ENCODE data around the gene NOS1AP. TPM values are rescaled to one million over a fixed set of nuclear protein-coding genes. Genes with fewer than 3 reads are reported as not detected.

The NOS1AP gene
- total RNA-seq, 2 donors from 2014 or later = not detected

DNA sequence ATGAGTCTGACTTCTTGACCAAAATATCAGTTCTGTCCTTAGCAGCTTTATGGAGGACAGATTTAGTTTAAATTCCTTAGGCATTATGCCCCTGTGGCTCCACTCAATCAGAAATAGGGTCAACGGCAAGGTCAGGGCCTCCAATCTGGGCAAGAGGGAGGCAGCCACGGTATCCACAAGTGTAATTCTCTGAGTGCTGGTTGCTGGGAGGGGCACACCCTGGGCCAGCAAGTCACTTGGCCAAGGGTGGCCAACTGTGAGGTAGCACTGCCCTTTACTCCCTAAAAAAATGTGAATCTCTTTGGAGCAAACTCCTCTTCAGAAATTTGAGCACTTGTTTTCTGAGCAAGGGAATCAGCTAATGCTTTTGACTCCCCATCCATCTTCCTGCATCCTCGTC, 294.3 kb downstream of the NOS1AP start:
- no peak for ATAC-seq
- no peak for DNase-seq
- Mint-ChIP-seq H3K27me3 (peaks cover 56% of the 10 kb centered on the region), H3K4me1 (peaks cover 2% of the 10 kb centered on the region), H3K36me3 (ENCODE audit: low read depth) (no peaks in the 10 kb centered on the region), H3K4me3 (no peak overlapping the region), H3K27ac (no peak overlapping the region)
- H3K9me3 ChIP-seq (ENCODE audit: control insufficient read depth, low read length, poor library complexity, severe bottlenecking) = no peaks in the 10 kb centered on the region

DNA sequence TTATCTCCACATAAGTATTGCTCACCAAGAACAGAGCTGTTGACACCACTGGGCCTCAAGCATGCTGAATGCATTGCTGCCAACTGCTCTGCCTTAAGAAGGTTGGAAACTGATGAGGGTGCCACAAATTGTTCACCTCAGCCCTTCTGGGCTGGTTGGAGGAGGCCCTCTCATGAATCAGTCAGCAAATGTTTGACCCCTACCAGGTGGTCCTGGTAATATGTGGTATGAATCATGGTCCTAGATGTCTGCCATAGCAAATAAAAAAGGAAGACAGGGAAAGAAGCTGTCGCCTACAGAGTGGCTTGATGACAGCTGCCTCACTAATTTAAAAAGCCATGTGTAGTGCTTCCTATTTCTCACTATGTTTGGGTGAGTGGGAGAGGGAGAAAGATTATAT, 295.0 kb downstream of the NOS1AP start:
- H3K4me3 Mint-ChIP-seq = no peak overlapping the region
- no peak for ATAC-seq
- peaks cover 2% of the 10 kb centered on the region for H3K4me1 Mint-ChIP-seq
- no peaks in the 10 kb centered on the region for H3K36me3 Mint-ChIP-seq (ENCODE audit: low read depth)
- no peaks in the 10 kb centered on the region for H3K9me3 ChIP-seq (ENCODE audit: control insufficient read depth, low read length, poor library complexity, severe bottlenecking)
- H3K27me3 Mint-ChIP-seq = peaks cover 53% of the 10 kb centered on the region
- no peak overlapping the region for H3K27ac Mint-ChIP-seq
- DNase-seq = no peak

DNA sequence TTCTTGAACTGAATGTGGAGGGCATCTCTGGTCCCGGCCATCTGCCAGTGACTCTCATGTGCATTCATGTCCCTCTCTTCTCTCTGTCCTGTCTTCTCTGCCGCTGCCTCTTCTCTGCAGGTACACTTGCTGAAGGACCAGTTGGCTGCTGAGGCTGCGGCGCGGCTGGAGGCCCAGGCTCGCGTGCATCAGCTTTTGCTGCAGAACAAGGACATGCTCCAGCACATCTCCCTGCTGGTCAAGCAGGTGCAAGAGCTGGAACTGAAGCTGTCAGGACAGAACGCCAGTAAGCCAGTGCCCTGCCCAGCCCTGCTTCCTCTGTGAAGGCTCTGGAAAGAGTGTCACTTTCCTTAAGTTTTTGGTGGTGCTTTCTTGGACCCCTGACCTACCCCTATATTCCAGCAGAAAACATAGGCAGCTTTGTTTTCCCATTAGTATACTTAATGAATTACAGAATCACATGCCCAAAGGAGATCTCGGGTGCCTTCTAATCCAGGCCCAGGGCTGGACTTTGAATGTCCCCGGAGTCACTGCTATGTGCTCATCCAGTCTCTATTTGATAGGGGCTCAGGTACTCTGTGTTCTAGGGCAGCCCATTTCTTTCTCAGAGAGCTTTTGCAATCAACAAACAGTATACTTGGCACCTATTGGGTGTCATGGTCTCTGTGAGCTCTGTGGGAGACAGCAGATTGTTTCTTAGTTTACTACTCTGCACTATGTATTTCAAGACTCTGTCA, 296.0 kb downstream of the NOS1AP start:
- peaks cover 2% of the 10 kb centered on the region for H3K4me1 Mint-ChIP-seq
- H3K4me3 Mint-ChIP-seq = no peak overlapping the region
- no peak overlapping the region for H3K27ac Mint-ChIP-seq
- ATAC-seq = no peak
- peaks cover 48% of the 10 kb centered on the region for H3K27me3 Mint-ChIP-seq
- no peaks in the 10 kb centered on the region for H3K9me3 ChIP-seq (ENCODE audit: control insufficient read depth, low read length, poor library complexity, severe bottlenecking)
- DNase-seq = no peak
- no peaks in the 10 kb centered on the region for H3K36me3 Mint-ChIP-seq (ENCODE audit: low read depth)

DNA sequence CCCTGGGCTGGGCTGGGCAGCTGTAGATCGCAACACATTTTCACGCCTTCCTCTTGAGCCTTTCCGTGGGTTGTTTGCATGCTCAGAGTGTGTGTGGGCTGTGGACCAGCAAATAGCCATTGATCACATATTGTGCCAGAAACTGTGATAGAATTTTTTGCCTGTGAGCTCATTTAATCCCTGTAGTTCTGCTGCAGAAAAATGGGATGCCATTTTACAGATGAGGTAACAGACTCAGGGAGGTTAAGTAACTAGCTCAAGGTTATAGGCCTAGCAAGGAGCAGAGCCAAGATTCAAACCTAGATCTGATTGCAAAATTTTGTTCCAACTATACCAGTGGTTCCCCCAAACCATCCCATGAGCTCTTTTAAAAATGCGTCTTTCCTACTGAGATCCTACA, 296.7 kb downstream of the NOS1AP start:
- ATAC-seq (no peak), DNase-seq (no peak)
- Mint-ChIP-seq H3K36me3 (ENCODE audit: low read depth) (no peaks in the 10 kb centered on the region), H3K4me1 (peaks cover 2% of the 10 kb centered on the region), H3K27ac (no peak overlapping the region), H3K4me3 (no peak overlapping the region), H3K27me3 (peaks cover 48% of the 10 kb centered on the region)
- no peaks in the 10 kb centered on the region for H3K9me3 ChIP-seq (ENCODE audit: control insufficient read depth, low read length, poor library complexity, severe bottlenecking)

DNA sequence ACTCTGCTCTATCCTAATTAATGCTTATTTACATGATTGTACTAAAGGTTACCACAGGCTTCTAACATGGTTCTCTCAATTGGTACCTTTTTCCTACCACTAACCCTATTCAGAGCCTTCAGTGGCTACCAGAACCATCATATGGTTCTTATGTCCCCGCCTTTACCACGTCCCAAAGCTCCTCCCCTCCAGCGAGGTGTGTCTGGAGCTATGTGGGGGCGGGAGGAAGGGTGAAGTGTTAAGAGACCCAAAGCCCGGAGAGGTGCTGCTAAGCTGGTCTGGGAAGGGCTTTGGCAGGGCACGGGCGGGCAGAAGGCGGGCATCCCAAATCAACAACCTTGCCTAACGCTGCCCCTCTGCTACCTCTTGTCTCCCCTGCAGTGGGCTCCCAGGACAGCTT, 297.2 kb downstream of the NOS1AP start:
- Mint-ChIP-seq H3K27me3 (peaks cover 48% of the 10 kb centered on the region), H3K27ac (no peak overlapping the region), H3K36me3 (ENCODE audit: low read depth) (no peaks in the 10 kb centered on the region), H3K4me3 (peak overlapping the region; percentile 59), H3K4me1 (peaks cover 2% of the 10 kb centered on the region)
- no peak for DNase-seq
- no peak for ATAC-seq
- H3K9me3 ChIP-seq (ENCODE audit: control insufficient read depth, low read length, poor library complexity, severe bottlenecking) = no peaks in the 10 kb centered on the region

DNA sequence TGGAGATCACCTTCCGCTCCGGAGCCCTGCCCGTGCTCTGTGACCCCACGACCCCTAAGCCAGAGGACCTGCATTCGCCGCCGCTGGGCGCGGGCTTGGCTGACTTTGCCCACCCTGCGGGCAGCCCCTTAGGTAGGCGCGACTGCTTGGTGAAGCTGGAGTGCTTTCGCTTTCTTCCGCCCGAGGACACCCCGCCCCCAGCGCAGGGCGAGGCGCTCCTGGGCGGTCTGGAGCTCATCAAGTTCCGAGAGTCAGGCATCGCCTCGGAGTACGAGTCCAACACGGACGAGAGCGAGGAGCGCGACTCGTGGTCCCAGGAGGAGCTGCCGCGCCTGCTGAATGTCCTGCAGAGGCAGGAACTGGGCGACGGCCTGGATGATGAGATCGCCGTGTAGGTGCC, 297.6 kb downstream of the NOS1AP start:
- no peak overlapping the region for H3K27ac Mint-ChIP-seq
- no peaks in the 10 kb centered on the region for H3K9me3 ChIP-seq (ENCODE audit: control insufficient read depth, low read length, poor library complexity, severe bottlenecking)
- no peak for ATAC-seq
- H3K36me3 Mint-ChIP-seq (ENCODE audit: low read depth) = no peaks in the 10 kb centered on the region
- peak overlapping the region; percentile 59 for H3K4me3 Mint-ChIP-seq
- peaks cover 2% of the 10 kb centered on the region for H3K4me1 Mint-ChIP-seq
- no peak for DNase-seq
- H3K27me3 Mint-ChIP-seq = peaks cover 50% of the 10 kb centered on the region

DNA sequence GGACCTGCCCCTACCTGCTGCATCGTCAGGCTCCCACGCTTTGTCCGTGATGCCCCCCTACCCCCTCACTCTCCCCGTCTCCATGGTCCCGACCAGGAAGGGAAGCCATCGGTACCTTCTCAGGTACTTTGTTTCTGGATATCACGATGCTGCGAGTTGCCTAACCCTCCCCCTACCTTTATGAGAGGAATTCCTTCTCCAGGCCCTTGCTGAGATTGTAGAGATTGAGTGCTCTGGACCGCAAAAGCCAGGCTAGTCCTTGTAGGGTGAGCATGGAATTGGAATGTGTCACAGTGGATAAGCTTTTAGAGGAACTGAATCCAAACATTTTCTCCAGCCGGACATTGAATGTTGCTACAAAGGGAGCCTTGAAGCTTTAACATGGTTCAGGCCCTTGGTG, 298.3 kb downstream of the NOS1AP start:
- no peak for ATAC-seq
- no peaks in the 10 kb centered on the region for H3K36me3 Mint-ChIP-seq (ENCODE audit: low read depth)
- no peak overlapping the region for H3K27ac Mint-ChIP-seq
- peaks cover 2% of the 10 kb centered on the region for H3K4me1 Mint-ChIP-seq
- DNase-seq = no peak
- H3K27me3 Mint-ChIP-seq = peaks cover 57% of the 10 kb centered on the region
- no peaks in the 10 kb centered on the region for H3K9me3 ChIP-seq (ENCODE audit: control insufficient read depth, low read length, poor library complexity, severe bottlenecking)
- H3K4me3 Mint-ChIP-seq = no peak overlapping the region

DNA sequence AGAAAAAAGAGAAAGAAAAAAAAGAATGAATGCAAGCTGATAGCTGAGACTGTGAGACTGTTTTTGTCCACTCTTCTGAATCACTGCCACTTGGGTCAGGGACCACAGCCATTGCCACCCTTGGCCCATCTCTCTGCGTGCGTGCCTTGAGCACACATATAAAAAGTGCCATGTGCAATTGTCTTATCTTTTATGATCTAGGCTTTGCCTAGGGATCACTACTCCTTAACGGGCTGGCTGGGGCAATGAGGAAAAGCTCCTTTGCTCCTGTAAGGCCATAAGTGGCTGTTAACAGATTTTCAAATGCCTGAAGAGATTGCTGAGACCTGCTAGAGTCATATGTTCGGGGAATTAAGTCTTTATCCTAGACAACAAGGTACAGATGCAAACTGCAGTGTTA, 299.0 kb downstream of the NOS1AP start:
- H3K36me3 Mint-ChIP-seq (ENCODE audit: low read depth) = no peaks in the 10 kb centered on the region
- DNase-seq = no peak

DNA sequence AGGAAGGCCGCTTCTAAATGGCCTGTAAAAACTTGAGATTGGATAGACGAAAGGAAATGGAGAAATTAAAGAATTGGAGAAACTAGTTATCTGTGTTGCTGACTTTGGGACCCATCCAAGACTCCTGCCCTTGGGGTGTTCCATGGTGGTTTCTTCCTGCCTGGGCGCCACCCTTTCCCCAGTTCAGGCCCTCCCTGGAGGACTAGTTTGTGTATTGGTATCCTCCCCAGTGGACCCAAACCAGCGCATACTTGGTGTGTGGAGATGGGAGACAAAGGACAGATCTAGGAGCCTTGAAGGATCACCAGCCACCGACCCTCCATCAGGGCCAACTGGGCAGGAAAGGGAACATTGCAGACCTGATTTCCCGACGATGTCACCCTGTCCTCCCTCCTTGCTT, 300.1 kb downstream of the NOS1AP start:
- no peak for ATAC-seq
- H3K9me3 ChIP-seq (ENCODE audit: control insufficient read depth, low read length, poor library complexity, severe bottlenecking) = no peaks in the 10 kb centered on the region
- peaks cover 47% of the 10 kb centered on the region for H3K27me3 Mint-ChIP-seq
- no peaks in the 10 kb centered on the region for H3K36me3 Mint-ChIP-seq (ENCODE audit: low read depth)
- peaks cover 2% of the 10 kb centered on the region for H3K4me1 Mint-ChIP-seq
- DNase-seq = no peak
- no peak overlapping the region for H3K27ac Mint-ChIP-seq
- no peak overlapping the region for H3K4me3 Mint-ChIP-seq

More for the DNA sequence above, 299.0 kb downstream of the NOS1AP start:
- Mint-ChIP-seq H3K27me3 (peaks cover 58% of the 10 kb centered on the region), H3K4me3 (no peak overlapping the region), H3K4me1 (peaks cover 2% of the 10 kb centered on the region), H3K27ac (no peak overlapping the region)
- H3K9me3 ChIP-seq (ENCODE audit: control insufficient read depth, low read length, poor library complexity, severe bottlenecking) = no peaks in the 10 kb centered on the region
- ATAC-seq = no peak

DNA sequence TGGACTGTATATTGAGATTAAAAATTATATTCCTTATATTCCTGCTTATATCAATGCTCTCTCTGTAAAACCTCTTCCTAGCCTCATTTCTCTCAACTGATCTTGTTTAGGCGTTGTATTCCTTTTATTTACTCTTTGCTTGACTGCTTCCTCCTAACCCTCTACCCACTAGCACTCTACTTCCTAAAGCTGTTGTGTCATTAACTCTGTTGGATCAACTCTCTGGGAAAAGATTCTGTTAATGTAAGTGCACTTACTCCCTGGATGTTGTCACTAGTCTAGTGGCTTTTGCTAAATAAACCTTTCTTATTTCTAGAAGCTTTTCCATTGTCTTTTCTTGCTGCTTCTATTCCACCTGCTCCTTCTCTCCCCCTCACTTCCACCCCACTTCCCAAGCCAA, 300.7 kb downstream of the NOS1AP start:
- Mint-ChIP-seq H3K36me3 (ENCODE audit: low read depth) (no peaks in the 10 kb centered on the region), H3K27me3 (peaks cover 41% of the 10 kb centered on the region), H3K4me3 (no peak overlapping the region), H3K4me1 (no peaks in the 10 kb centered on the region), H3K27ac (no peak overlapping the region)
- no peaks in the 10 kb centered on the region for H3K9me3 ChIP-seq (ENCODE audit: control insufficient read depth, low read length, poor library complexity, severe bottlenecking)
- DNase-seq (no peak), ATAC-seq (no peak)

DNA sequence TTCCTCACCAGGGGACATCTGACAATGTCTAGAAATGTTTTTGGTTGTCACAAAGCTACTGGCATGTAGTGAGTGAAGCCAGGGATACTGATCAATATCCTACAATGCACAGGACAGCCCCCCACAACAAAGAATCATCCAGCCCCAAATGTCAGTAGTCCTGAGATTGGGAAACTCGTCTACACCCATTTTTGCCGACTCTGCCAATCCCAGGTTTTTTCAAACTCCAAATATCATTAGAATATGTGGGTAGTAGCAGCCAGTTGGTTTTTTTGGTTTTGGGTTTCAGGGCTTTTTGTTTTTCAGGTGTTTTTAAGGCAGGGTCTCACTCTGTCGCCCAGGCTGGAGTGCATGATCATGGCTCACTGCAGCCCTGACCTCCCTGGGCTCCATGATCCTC, 301.2 kb downstream of the NOS1AP start:
- Mint-ChIP-seq H3K4me1 (no peaks in the 10 kb centered on the region), H3K4me3 (no peak overlapping the region), H3K27ac (no peak overlapping the region), H3K36me3 (ENCODE audit: low read depth) (no peaks in the 10 kb centered on the region), H3K27me3 (peaks cover 36% of the 10 kb centered on the region)
- DNase-seq (no peak), ATAC-seq (no peak)
- no peaks in the 10 kb centered on the region for H3K9me3 ChIP-seq (ENCODE audit: control insufficient read depth, low read length, poor library complexity, severe bottlenecking)

DNA sequence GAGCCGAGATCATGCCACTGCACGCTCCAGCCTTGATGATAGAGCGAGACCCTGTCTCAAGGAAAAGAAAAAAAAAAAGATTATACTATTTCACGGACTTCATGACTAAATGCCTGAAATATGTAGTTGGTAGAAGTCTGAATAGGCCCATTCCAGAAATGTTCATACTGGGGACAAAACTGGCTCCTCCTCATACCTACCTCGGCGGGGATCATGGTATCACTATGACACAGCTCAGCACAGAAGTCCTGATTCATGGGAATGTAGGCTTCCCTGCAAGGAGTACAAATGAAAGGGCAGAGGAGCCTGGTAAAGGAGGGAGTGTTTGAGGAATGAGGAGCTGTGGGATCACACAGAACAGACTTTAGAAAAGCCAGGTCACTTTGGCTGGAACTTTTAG, 302.1 kb downstream of the NOS1AP start:
- Mint-ChIP-seq H3K36me3 (ENCODE audit: low read depth) (no peaks in the 10 kb centered on the region), H3K27ac (no peak overlapping the region), H3K4me1 (no peaks in the 10 kb centered on the region), H3K4me3 (no peak overlapping the region), H3K27me3 (peaks cover 28% of the 10 kb centered on the region)
- H3K9me3 ChIP-seq (ENCODE audit: control insufficient read depth, low read length, poor library complexity, severe bottlenecking) = no peaks in the 10 kb centered on the region
- ATAC-seq = no peak
- no peak for DNase-seq

DNA sequence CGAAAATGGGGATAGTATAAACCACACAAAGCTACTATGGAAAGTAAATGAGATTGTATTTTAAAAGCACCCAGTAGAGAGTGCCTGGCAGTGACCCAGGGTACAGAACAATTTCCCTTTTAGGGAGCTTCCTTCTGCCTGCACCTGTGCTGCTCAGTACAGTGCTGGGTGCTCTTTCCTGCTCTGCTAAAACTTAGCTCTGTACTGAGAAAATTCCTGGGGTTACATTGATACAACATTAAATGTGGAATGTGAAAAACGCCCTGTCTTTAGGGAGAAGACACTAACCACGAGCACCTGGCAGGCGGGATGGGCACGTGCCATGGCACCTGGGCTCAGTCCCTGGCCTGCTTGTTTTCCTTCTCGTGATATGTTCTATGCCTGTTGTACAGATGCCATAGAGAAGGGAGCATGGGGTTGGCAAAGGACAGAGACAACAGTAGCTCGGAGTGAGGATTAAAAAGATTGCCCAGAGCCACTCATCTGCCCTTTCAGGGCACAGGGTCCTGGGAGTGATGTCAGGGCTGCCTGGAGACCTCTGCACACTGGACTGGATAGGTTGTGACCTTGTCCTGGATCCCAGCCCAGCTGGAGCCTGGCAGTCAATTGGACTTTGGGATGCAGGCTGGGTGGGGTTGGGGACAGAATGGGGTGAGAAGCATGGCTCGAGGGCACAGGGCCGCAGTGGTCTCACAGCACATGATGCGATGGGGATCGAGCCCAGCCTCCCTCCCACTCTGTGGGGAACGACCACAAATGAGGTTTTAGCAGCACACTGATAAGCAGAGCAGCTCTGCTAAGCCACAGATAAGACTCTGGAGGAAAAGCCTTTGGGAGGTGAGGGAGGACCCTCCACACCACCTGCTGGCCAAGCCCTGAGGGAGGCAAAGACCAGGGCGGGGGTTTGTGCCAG, 302.9 kb downstream of the NOS1AP start:
- H3K27ac Mint-ChIP-seq = no peak overlapping the region
- DNase-seq (no peak), ATAC-seq (no peak)
- peaks cover 21% of the 10 kb centered on the region for H3K27me3 Mint-ChIP-seq
- no peak overlapping the region for H3K4me3 Mint-ChIP-seq
- H3K36me3 Mint-ChIP-seq (ENCODE audit: low read depth) = no peaks in the 10 kb centered on the region
- H3K9me3 ChIP-seq (ENCODE audit: control insufficient read depth, low read length, poor library complexity, severe bottlenecking) = no peaks in the 10 kb centered on the region
- no peaks in the 10 kb centered on the region for H3K4me1 Mint-ChIP-seq

DNA sequence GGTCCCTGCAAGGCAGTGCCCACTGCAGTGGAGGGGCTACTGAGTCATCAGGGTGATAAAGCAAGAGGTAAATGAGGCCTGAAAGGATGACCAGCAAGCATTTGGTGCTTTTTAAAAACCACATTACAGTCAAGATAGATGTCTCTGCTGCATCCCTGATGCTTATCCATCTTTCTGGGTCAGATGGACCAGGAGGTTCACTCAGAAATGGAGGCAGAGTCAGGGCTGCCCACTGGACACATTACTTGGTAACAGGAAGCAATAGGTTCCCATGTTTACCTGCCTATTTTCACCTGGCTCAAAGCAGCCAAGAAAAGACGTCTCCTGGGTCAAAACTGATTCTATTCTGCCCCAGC, 303.6 kb downstream of the NOS1AP start:
- Mint-ChIP-seq H3K36me3 (ENCODE audit: low read depth) (no peaks in the 10 kb centered on the region), H3K4me3 (no peak overlapping the region), H3K4me1 (peaks cover 2% of the 10 kb centered on the region), H3K27ac (no peak overlapping the region), H3K27me3 (peaks cover 15% of the 10 kb centered on the region)
- no peaks in the 10 kb centered on the region for H3K9me3 ChIP-seq (ENCODE audit: control insufficient read depth, low read length, poor library complexity, severe bottlenecking)
- DNase-seq (no peak), ATAC-seq (no peak)
